NCI-H2196 treated with DMSO at 0.1 percent for 48 hours (cell line): ENCODE measurements around the gene BCDIN3D.
"Not testable (repeated sequence)": the region's sequence is repeated elsewhere in the genome, so short reads cannot be mapped to it uniquely, and the experiment has no call there.

Source experiments
- DNase-seq: peaks from one replicate; lab custom pipeline; 2025; ENCODE audit not compliant: unreplicated experiment; lab: John Stamatoyannopoulos, UW

The BCDIN3D gene

GRCh38 chr12:49842519-49843352, at the start of gene BCDIN3D:
Gene BCDIN3D (minus strand): TSS chr12:49843106. CDS start chr12:49843087, 19 bp downstream.
- peak; percentile 92 for DNase-seq

GRCh38 chr12:49892084-49892731, 49.3 kb upstream of the BCDIN3D start:
- no peak for DNase-seq

- DNase-seq: no peak
Observed at GRCh38 chr12:49891476-49891875, 48.6 kb upstream of the BCDIN3D start.

GRCh38 chr12:49891012-49891411, 48.1 kb upstream of the BCDIN3D start:
- no peak for DNase-seq

GRCh38 chr12:49890096-49890461, 47.2 kb upstream of the BCDIN3D start:
- no peak for DNase-seq

GRCh38 chr12:49889361-49890095, 46.6 kb upstream of the BCDIN3D start:
- DNase-seq: no peak

DNA sequence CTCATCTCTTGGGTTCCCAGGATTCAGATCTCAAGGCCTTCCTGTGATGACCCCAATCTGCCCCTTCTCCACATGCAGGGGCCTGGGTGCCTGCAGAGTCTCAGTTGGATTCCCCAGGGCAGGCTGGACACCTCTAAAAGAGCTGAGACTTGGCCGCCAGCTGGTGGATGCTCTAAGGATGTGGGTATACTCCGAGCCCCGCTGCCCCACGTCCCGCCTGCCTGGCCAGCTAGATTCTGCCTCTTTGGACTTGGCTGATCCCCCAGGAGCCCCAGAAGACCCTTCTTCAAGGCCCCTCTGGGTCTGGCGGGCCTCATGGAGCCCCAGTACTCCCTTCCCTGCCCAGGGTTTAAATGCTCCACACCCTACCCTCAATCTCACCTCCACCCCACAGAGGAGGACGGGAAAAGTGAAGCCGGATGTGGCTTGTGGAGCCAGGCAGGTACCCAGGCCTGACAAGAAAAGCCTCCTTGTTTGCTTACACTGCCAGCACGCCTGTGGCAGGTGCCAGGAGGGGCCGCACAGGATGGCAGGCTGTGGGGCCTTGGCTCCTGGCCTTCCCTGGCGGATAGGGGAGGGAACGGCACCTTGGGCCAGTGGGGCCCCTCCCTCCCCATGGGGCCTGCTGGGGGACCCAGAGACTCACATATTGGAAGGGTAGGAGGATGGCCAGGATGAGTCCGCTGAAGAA, 45.7 kb upstream of the BCDIN3D start:
- DNase-seq: peak; percentile 67

DNA sequence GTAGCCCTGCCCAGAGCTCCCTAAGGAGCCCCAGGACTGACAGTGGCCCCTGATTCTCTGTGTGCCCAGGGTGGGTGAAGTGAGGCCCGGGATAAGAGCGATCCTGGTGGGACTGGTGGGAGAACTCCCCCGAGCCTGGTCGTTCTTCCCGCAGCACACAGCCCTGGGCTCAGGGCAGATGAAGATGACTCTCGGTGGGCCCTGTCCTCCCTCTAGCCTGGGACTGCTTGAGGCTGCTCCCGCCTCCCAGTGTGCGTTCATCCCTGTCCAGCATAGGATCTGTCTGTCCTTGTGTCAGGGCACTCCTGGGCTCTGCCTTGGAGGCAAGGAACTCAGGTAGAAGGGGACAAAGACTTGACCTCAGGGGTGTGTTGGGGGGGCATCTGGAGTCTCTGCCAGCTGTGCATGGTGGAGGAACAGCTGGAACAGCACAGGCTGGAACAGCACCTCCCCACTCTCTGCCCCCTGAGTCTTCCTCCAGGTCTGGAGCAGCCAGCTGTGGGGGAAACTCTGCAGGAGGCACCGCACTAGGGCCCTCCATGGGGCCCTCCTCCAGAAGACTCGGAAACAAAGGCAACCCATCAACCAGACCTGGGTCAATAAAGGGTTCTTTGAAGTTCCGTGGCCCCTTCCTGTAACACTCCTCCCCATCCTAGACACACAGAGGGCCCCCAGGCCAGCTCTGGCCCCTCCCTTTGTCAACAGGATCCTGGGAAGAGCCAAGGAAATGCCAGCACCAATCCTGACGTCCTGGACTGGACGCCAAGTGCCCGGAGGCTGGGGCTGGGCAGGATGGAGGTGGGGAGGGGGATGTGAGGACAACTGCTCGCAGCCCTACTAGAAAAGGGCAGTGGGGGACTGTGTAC, 44.9 kb upstream of the BCDIN3D start:
- DNase-seq: no peak

GRCh38 chr12:49887091-49887490, 44.2 kb upstream of the BCDIN3D start:
- no peak for DNase-seq

DNA sequence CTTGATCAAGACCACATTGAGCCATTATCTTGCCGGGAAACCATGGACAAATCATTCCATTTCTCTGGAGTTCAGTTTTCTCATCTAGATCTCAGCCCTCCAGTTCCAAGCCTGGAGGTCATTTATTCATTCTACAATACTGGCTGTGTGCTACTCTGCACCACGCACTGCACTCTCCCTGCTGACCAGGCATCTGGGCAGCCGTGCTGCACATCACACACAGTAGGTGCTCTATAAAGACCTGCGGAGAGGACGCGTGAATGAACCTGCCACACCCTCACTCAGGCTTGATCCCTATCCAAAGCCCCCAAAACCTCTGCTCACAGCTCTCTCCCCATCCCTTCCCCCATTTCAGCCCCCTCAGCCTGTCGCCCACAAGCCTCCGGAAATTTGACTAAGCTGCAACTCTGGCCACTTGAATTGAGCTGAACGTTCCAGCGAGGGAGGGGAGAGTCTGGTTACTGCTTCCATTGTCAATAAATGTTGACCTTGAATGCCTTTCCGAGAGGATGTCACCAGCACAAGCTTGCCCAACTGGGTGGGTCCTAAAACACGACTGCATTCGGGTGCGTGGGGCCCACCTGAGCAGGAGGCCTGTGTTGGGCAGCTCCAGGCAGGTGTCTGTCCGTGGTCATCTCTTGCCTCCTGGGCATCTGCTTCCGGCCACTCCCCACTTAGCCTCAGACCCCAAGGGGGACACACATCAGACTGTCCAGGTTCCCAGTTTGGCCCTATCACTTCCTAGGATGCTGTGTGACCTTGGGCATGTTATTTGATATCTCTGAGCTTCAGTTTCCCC, 43.0 kb upstream of the BCDIN3D start:
- DNase-seq: no peak

GRCh38 chr12:49885118-49885517, 42.2 kb upstream of the BCDIN3D start:
- no peak for DNase-seq

DNA sequence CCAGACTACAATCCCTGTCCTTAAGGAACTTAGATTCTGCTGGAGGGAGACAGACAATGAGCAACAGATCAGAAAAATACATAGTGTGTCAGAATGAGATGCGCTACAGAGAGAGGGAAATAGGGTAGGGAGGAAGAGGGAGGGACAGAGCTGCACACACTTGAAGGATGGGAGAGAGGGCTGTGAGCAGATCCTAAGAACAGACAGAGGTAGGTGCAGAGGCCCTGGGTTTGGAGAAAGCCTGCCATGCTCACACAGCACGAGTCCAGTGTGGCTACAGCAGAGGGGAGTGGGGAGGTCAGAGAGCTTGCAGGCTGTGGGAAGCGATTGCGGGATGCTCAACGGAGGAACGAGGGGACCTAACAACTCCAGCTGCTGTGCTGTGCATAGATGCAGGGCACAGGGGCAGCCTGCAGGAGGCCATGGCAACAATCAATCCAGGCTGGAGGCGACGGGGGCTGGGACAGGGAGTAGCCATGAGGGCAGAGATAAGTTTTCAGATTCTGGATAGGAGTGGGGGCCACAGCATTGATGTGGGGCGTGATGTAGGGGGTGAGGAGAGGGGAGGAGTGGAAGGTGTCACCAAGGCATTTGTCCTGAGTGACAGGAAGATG, 40.1 kb upstream of the BCDIN3D start:
- no peak for DNase-seq

GRCh38 chr12:49882248-49882850, 39.4 kb upstream of the BCDIN3D start:
- DNase-seq: no peak

DNA sequence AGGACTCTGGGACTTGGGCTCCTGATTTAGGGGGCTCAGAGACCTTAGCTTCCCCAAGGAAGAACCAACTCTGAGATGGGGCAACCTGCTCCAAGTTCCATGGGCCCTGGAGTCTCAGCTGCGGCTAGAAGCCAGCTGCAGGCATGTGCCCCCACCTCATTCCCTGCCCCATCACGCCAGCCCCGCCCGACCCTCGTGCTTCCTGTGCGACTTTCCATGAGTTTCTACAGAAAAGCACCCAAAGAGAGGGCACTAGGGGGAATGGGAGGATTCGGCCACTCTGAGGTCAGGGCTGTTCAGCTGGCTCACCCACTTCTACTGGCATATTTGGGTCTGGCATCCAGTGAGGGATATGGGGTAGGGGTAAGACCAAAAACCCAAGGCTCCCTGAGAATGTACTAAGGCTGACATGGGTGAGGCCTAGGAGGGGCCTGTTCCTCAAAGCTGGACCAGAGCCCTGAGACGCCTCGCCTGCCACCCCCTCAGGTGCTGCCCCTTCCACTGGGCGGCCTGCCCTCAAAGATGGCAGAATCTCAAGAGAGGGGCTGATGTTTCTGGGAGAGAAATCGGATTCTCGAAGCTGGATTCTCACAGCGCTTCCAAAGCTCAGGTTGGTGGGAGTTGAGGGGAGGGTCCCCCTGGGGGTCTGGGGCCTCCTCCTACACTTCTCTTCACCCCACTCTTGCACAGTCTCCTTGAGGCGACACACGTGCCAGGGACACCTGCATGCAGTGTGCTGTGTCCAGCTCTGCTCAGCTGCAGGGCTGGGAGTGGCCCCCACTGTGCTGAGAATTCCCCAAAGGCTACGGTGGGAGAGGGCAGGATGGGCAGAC, 38.7 kb upstream of the BCDIN3D start:
- no peak for DNase-seq

DNA sequence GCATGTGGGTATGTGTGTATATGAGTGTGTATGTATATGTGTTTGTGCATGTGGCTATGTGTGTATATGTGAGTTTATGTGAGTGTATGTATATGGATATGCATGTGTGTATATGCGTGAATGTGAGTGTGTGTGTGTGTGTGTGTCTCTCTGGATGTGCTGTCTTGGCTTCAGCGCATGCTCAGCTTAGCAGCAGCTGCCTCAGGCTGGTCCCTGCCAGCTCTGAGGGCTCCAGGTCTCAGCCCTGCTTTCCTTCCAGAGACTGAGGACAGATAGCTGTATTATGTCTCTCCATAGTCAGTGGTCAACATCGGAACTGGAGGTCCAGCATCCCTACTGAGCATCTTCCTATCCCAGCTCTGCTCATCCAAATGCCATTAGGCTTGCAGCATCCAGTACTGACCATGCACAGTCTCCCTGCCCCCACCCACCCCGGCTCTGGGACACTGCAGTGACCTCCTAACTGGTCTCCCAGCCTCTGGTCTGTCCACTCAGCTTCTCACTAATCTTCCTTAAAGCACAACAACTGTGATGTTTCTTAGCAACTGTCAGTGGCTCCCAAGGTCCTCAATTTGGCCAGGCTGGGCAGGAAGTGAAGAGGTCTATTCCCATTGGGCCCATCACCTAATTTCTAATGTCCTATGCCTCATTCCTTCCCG, 38.0 kb upstream of the BCDIN3D start:
- no peak for DNase-seq

- DNase-seq: not testable (repeated sequence)
Observed at GRCh38 chr12:49879065-49879464, 36.2 kb upstream of the BCDIN3D start.

DNA sequence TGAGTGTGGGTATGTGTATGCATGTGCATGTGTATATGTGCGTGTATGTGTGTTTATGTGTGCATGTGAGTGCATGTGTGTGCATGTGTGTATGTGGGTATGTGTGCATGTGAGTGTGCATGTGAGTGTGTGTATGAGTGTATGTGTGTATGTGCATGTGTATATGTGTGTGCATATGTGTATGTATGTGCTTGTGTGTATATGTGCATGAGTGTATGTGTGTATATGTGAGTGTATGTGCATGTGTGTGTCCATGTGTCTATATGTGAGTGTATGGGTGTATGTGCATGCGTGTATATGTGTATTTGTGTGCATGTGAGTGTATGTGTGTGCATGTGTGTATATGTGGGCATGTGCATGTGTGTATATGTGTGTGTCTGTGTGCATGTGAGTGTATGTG, 35.1 kb upstream of the BCDIN3D start:
- DNase-seq: no peak
